Cerebellar cortex (tissue), 1 donor: ENCODE data around the gene ACOX1.

ENCODE experiments used
- DNase-seq: peaks from one replicate; pipeline ENCODE4 v3.0.0-alpha.2; 2015; ENCODE audit warnings: low spot score

The ACOX1 gene

DNA sequence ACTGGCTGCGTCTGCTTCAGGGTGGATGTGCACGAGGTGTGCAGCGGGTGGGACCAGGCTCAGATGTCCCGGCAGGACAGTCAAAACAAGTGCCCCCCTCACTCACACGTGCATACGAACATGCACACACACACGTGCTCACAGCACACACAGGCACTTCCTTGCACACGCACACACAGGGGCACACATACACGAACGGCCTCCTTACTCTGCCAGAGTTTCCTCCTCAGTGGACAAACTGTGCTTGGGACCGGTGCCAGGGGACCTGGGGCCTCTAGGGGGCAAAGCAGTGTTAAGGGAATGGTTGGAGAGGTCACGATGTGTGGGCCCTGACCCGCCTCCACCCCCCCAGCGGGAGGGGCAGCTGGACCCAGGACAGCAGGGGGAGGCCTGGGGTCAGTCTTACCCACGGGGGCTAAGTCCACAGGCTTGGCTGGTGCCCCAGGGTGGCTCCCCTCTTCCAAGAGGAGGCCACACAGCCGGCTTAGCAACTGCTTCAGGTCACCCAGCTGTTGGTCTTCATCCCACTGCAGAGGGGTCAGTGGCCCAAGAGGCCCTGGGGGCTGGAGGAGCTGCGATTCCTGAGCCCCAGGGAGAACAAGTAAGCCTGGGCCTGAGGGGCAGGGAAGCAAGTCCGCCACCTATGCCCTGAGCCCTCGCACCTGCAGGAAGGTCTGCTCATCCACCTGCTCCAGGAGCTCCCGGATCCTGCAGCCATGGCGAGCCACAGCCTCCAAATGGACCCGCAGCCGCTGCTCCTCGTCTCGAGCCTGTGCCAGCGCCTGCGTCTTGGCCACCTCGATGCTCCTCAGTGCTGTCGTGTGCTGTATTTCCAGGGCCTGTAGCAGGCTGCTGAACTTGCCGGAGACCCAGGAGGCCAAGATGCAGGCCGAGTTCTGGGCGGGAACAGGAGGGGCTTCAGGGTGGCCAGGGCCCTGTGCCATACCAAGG is 87.1 kb downstream of the ACOX1 start:
- no peak for DNase-seq
